NCI-H2171 (cell line): ENCODE measurements around the gene IRF4.

ENCODE experiments used
- DNase-seq: peaks from one replicate; lab custom pipeline; 2025; lab: John Stamatoyannopoulos, UW

IRF4 gene

DNA sequence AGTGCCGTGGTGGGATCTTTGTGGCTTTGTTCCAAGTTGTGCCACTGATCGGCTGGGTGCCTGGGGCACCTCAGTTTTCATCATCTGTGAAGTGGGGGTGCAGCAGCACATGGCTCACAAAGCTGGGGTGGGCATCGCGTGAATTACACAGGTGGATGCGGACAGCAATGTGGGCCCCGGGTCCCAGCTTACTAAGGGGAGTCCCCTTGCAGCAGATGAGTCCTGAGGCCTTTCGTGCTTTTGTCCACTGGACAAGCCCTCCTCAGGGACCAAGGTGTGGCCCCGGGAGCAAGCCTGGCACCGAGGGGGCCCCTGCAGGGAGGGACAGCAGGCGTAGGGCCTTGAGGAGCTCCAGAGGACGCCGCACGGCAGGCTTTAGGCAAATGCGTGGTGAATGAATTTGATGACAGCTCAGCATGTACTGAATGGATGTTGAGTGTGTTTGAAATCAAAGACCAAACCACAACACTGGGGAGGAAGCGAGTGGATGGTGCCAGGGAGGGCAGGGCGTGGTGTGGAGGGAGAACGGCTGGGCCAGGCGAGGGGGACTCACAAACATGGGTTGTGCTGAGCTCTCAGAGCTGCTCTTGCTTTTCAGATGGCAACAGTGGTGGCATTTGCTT is 53.2 kb downstream of the IRF4 start:
- no peak for DNase-seq

DNA sequence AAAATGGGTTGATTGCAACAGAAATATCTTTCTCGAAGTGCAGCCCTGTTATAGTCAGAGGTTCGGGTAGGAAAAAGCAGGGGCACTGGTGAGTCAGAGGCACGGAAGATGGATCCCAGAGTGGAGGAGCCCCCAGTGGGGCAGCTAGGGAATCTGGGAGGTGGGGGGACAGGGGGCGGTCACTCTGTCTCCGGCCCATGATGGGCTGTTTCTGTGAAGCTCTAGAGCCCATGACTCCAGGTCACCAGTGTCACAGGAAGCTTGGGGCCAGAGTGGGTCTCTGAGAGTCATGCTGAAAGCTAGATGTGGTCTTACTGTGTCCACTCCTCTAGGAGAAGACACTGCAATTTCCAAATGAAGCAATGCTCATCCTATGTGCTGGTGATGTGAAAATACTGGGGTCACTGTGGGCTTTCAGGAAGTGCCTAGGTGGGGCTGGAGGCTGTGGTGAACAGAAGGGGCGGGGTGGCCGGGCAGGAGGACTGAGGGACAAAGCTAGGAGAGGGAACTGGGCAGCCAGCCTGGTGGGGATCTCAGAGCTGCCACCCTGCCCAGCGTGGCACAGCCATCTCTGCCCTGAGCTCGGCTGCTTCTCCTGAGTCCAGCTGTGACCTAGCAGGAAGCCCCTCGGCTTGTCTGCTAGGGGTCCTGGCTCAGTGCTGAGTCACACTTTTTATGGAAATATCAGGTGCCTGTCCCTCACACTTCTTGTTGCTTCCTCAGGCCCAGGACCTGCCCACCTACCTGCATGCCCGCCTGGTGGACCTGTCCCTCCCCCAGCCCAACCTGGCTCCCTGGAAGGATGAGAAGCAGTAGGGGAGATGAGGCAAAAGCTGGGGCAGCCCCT is 54.2 kb downstream of the IRF4 start:
- DNase-seq: no peak

DNA sequence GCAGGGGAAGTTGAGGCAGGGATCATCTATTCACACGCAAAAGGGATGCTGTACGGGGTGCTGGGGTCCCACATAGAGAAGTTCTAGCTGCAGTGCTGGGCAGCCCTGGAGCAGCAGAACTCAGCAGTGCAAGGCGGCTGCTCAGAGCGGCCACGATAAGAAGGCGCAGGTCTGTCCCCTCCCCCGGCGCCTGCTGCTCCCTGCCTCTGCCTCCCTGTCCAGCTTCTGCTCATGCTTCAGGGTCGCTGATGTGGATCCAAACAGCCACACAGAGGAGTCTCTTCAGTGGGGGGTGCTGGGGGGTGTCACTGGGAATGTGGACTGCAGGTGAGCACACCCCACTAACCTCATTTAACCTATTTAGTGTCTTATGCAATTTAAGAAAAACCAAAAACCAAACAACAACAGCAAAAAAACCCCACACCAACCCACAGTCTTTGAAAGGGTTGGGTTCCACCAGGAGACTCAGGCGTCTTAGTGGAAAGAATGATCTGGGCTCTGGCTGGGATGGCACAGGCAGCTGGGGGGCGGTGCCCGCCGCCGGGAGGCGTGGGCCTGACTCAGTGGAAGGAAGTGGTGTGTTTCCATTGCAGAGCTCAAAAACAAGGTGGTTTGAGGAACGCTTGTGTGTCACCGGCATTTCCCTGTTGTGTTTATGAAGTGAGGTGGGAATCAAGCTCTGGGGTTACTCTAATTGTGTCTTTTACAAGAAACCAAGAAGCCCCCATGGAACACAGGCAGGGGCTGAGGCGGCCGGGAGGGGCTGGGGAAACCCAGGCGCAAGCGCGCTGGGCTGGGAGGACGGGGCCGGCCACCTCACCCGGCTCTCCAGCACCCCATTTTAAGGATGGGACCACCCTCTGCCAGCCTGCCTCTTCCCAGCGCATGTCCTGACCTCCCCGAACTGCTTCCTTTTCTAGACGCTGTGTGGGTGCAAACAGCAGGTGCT is 55.1 kb downstream of the IRF4 start:
- no peak for DNase-seq

DNA sequence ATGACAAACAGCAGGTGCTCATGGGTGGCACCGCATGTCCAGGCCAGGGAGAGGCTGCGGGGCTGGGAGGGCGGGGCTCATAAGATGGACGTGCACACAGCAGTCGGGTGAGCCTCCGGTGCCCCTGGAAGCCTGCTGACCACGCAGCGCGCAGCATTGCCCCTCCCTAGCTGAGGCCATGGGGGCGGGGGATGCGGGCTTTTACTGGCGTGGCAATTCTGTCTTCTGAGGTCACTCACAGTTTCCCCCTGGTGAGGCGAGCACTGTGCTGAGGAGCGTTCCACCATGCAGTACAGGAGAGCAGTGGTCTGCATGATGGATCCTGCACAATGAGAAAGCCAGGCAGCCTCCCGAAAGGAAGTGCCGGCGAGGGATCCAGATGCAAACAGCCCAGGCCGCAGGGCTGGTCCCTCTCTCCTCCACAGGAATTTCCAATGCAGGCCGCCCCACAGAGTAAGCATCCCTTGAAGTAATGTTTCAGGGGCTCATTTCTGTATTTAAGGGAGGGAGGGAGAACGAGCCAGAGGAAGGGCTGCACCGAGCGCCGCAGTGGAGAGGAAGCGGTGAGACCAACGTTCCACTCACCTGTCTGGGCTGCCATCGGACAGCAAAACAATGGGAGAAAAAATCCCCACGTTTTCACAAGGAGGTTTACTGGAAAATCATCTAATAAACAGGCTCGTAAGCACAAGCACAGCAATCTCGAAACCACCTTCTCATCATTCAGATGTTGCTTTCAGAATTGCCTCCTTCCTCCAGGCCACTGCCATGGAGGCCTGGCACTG is 56.0 kb downstream of the IRF4 start:
- DNase-seq: no peak

DNA sequence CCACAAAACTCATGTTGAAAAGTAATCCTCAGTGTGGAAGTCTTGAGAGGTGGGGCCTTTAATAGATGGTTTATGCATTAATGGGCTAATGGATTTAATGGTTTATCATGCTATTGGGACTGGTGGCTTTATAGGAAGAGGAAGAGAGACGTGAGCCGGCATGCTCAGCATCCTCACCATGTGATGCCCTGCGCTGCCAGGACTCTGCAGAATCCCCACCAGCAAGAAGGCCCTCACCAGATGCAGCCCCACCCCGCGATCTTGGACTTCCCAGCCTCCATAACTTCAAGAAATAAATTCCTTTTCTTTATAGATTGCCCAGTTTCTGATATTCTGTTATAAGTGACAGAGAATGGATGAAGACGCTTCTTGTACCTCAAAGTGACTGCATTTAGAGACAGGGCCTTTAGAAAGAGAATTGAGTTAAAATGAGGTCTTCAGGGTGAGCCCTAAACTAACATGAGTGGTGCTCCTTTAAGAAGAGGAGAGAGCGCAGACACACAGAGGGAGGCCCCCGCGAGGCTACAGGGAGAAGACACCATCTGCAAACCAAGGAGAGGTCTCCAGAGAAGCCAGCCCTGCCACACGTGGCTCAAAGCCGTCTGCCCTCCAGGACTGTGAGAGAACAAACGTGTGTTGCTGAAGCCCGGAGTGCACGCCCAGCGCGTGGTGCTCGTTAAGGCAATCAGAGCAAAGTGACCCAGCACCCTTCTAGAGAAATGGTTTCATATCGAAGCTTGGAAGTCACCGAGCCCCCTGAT is 56.9 kb downstream of the IRF4 start:
- DNase-seq: no peak

DNA sequence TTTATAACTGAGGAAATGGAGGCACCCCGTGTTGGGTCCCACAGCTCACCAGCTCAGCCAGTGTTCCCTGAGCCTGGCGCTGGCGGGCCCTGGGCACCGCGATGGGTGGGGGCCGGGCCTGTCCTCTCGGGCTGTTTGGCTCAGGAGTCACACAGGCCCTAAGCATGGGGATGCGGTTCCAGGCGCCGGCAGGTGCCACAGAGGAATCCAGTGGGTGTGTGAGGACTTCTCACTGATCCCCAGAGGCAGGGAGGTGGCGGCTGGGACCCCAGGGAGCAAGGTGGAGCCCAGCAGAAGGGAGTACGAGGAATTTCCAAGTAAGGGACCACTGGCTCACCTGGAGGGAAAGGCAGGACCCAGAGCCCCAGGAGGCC is 57.5 kb downstream of the IRF4 start:
- no peak for DNase-seq

DNA sequence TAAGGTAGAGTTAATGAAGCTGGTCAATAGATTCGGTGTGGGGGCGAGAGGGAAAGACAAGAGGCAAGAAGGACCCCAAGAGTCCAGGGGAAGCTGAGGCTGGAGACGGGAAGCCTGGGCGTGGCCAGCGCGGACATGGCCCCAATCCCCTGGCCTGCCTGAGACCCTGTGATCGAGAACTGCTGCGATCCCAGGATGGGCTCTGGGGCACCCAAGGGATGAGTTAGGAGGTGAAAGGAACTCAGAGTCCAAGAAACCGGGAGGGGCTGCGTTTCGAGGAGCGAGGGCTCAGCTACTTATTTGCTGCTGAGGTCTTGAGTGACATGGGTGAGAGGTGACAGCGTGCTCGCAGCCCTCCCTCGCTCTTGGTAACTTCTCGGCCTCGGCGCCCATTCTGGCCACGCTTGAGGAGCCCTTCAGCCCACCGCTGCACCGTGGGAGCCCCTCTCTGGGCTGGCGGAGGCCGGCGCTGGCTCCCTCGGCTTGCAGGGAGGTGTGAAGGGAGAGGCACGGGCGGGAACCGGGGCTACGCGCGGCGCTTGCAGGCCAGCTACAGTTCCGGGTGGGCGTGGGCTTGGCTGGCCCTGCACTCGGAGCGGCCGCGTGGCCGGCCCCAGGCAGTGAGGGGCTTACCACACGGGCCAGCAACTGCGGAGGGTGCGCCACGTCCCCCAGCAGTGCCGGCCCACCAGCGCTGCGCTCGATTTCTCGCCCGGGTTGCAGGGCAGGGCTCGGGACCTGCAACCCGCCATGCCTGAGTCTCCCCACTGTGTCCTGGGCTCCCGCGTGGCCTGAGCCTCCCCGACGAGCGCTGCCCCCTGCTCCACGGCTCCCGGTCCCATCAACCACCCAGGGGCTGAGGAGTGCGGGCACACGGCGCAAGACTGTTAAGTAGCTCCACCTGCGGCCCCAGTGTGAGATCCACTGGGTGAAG is 58.2 kb downstream of the IRF4 start:
- no peak for DNase-seq

DNA sequence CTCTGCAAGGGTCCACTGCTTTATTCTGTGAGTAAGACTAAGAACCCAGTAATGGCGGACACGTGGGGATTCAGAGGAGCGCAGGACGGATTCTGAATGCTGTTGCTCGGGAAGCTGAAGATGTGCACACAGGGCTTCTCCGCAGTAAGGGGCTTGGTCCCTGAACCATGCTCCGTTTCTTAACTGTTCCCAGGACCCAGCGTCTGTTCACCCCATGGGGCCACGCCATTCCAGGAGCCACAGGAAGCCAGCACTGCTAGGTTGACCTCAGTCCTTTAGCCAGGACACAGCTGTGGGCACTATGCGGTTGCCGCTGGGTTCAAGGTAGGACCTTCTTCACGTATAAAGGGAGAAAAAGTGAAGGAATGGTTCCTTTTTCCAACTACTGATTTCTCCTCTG is 59.8 kb downstream of the IRF4 start:
- DNase-seq: no peak

DNA sequence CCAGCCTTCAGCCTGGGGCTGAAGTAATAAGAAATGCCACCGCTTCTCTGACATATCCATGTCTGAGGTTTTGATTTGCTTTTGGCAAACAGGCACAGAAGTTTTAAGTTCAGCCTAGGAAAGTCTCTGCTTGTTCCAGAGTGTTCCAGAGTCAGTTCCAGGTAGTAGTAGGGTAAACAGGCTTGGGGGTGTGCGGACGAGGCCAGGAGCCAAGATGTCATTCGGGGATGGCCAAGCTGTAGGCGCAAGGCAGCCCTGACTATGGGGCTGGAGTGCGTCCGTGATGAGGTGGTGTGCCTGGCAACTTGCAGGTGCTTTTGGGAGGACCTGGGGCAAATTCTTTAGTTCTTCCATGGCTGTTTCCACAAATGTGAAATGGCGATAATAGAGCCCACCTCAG is 60.3 kb downstream of the IRF4 start:
- no peak for DNase-seq

DNA sequence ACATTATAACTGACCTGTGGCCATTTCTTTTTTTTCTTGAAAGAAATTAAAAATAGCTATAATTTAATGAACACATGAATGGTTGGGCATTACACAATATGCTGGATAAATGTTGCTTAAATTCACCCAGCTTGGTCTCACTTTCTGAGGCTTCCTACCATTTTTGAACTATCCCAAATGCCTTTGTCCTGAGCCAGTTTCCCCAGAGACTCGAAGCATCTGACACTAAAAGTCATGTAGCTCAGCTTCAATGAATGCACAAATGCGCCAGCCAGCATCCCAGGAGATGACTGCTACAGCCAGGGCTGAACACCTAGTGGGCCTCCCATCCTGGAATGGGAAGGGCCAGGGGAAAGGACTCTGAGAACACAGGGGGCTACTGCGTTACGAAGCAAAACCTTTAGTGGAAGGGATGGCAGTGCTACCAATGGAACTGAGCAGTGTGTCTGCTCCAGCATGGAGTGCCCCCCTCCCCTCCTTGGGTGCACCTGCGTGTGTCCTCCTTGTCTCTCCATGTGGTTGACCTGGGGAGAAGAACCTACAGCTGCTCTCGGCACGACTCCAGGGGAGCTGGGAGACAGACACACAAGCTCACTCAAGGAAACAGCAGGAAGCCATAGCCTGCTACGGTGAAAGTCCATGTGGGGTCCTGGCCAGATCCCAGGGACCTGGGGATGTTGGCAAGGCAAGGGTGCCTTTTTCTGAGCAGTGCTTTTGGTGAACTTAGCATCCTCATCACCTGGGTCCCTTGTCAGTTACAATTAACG is 60.9 kb downstream of the IRF4 start:
- no peak for DNase-seq

DNA sequence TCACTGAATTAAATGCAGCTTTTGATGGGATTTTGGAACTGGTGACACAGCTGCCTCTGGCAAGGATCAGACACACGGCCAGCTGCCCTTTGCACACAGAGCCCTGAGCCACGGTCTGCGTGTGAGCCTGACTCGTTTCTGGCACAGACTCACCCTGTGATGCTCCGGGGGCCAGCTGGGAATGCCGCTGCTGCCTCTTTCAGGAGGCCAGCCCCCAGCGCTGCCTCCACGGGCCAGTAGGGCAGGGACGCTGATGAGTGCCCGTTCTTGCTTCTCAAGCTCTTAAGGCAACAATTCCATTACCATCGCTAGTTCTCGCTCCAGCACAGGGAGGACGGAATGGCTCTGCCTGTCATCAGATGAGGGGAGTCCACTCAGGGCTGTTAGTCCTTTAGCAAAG is 61.6 kb downstream of the IRF4 start:
- DNase-seq: no peak

DNA sequence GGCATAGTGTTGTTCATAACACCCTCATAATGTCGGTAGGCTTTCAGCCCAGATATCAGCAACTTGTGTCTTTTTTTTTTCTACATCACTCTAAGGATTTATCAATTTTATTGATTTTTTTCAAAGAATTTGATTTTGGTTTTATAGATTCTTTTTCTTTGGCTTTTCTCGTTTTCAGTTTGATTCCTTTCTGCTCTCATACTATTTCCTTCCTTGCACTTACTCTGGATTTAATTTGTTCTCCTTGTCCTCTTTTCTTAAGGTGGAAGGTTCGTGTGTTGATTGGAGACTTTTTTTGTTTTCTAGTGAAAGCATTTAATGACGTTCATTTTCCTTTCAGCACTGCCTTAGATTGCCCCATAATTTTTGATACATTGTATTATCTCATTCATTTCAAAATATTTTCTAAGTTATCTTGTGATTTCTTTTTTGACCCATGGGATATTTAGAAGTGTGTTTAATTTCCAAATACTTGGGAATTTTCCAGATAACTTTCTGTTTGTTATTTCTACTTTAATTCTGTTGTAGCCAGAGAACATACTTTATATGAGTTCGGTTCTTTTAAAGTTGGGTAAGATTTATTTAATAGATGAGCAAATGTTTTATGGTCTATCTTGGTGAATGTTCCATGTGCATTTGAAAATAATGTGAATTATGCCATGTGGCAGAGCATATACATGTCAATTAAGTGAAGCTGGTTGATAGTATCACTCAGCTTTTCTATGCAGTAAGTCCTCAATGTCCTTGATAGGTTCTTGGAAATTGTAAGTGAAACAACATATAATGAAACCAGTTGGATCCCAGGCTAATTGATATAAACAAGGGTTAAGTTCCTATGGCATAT is 62.8 kb downstream of the IRF4 start:
- DNase-seq: no peak

DNA sequence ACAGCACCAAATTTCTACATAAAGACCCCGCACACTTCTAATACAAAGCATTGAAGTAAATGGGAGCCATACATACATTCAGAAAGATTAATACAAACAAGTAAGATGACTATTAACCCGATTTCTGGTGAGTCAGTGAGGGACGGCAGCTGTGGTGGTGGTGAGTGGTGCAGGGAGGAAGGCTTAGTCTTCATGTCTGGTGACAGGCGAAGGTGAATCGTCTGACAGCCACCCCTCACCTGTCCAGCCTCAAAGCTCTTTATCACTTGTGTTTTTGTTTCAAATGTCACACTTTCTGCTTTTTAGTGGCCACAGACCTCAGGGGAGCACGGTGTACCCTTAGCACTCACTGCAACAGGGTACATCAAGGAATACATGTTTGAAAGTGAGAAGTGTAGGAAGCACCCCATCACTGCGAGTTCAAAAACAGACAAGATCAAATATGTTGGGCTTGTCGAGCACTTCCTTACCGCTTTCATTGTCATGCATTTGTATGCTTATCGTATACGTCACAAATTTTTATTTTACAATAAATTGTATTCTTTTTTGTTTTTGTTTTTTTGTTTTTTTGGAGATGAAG is 63.5 kb downstream of the IRF4 start:
- DNase-seq: no peak

DNA sequence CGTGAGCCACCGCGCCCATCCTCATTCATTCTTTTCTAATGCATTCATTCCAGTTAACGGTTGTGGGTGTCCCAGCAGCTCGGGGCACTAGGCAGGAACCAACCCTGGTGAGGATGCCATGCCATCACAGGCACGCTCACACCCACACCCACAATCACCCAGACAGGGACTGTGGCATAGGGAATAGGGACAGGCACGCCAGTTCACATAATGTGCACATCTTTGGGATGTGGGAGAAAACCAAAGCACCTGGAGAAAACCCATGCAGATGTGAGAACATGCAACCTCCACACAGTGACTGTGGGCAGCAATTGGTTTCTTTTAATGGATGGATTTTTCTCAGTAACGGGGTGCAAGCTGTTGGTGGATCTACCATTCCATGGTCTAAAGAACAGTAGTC is 64.3 kb downstream of the IRF4 start:
- DNase-seq: no peak

DNA sequence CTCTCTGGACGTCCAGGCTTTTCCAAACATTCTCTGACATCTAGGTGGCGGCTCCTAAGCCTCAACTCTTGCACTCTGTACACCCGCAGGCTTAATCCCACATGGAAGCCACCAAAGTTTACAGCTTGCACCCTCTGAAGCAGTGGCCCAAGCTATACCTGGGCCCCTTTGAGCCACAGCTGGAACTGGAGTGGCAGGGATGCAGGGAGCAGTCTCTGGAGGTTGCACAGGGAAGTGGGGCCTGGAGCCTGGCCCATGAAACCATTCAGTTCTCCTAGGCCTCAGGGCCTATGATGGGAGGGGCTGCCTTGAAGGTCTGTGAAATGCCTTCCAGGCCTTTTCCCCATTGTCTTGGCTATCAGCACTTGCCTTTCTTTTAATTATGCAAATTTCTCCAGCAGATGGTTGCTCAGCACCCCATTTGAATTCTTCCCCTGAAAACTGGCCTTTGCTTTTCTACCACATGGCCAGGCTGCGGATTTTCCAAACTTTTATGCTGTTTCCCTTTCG is 64.9 kb downstream of the IRF4 start:
- DNase-seq: no peak

DNA sequence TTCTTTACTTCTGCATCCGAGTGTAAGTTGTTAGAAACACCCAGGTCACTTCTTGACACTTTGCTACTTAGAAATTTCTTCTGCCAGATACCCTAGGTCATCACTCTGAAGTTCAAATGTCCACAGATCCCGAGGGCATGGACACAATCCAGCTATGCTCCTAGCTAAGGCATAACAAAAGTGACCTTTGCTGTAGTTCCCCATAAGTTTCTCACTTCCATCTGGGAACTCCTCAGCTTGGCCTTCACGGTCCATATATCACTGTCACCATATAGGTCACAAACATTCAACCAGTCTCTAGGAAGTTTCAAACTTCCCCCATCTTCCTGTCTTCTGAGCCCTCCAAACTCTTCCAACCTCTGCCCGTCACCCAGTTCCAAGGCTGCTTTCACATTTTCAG is 65.3 kb downstream of the IRF4 start:
- no peak for DNase-seq
